Activated gamma-delta T cell (primary cell): ENCODE data around the gene AIRE.

Source experiments
- DNase-seq: peaks from one replicate; lab custom pipeline; 2025; lab: John Stamatoyannopoulos, UW

AIRE gene

GRCh38 chr21:44324106-44324853 lies 38.6 kb downstream of the AIRE start:
- DNase-seq = no peak

GRCh38 chr21:44324854-44325107 lies 39.1 kb downstream of the AIRE start:
- no peak for DNase-seq

- DNase-seq = no peak
Measured at GRCh38 chr21:44325386-44326271, 40.0 kb downstream of the AIRE start.

GRCh38 chr21:44326272-44326647 lies 40.6 kb downstream of the AIRE start:
- no peak for DNase-seq

- no peak for DNase-seq
Measured at GRCh38 chr21:44326716-44327602, 41.3 kb downstream of the AIRE start.

GRCh38 chr21:44327603-44327974 lies 41.9 kb downstream of the AIRE start:
- DNase-seq = no peak

GRCh38 chr21:44328242-44328895 lies 42.7 kb downstream of the AIRE start:
- DNase-seq = no peak

GRCh38 chr21:44329086-44329889 lies 43.6 kb downstream of the AIRE start:
- DNase-seq = no peak

GRCh38 chr21:44329971-44330681 lies 44.5 kb downstream of the AIRE start:
- no peak for DNase-seq

GRCh38 chr21:44330698-44331097 lies 45.0 kb downstream of the AIRE start:
- no peak for DNase-seq

GRCh38 chr21:44331209-44331608 lies 45.5 kb downstream of the AIRE start:
- no peak for DNase-seq

GRCh38 chr21:44331650-44332307 lies 46.1 kb downstream of the AIRE start:
- DNase-seq = no peak

GRCh38 chr21:44332383-44332782 lies 46.7 kb downstream of the AIRE start:
- DNase-seq = no peak

GRCh38 chr21:44332965-44333364 lies 47.3 kb downstream of the AIRE start:
- DNase-seq = no peak

GRCh38 chr21:44333509-44334328 lies 48.0 kb downstream of the AIRE start:
- no peak for DNase-seq

- no peak for DNase-seq
Measured at GRCh38 chr21:44334329-44335030, 48.8 kb downstream of the AIRE start.

- DNase-seq = no peak
Measured at GRCh38 chr21:44335266-44336059, 49.8 kb downstream of the AIRE start.

- DNase-seq = no peak
Measured at GRCh38 chr21:44337449-44337848, 51.8 kb downstream of the AIRE start.
